ENCODE results near the gene SLC27A3.
A peak's percentile ranks its signal among the peaks of the same experiment; 100 is the strongest.

Gene SLC27A3

GRCh38 chr1:153799566-153800465 is 24.6 kb downstream of the SLC27A3 start:
- DNase-seq, result no peak

GRCh38 chr1:153800516-153800915 is 25.3 kb downstream of the SLC27A3 start:
- DNase-seq, result no peak

- DNase-seq, result no peak
These were observed 25.9 kb downstream of the SLC27A3 start for GRCh38 chr1:153801028-153801625.

GRCh38 chr1:153801786-153802697 is 26.8 kb downstream of the SLC27A3 start:
- DNase-seq, result no peak

- DNase-seq, result no peak
These were observed 28.4 kb downstream of the SLC27A3 start for GRCh38 chr1:153803470-153804056.

- DNase-seq, result no peak
These were observed 28.9 kb downstream of the SLC27A3 start for GRCh38 chr1:153804112-153804511.

- DNase-seq, result peak; percentile 91
These were observed 30.0 kb downstream of the SLC27A3 start for GRCh38 chr1:153805042-153805745.

- peak; percentile 47 for DNase-seq
These were observed 30.9 kb downstream of the SLC27A3 start for GRCh38 chr1:153805886-153806719.

- no peak for DNase-seq
These were observed 41.2 kb downstream of the SLC27A3 start for GRCh38 chr1:153816283-153816889.

GRCh38 chr1:153818876-153819275 is 43.7 kb downstream of the SLC27A3 start:
- no peak for DNase-seq

GRCh38 chr1:153827168-153827964 is 52.2 kb downstream of the SLC27A3 start:
- DNase-seq, result no peak

Data from fibroblast of skin of scalp (primary cell).